ENCODE results near the gene ARHGAP12.

ARHGAP12 gene

DNA sequence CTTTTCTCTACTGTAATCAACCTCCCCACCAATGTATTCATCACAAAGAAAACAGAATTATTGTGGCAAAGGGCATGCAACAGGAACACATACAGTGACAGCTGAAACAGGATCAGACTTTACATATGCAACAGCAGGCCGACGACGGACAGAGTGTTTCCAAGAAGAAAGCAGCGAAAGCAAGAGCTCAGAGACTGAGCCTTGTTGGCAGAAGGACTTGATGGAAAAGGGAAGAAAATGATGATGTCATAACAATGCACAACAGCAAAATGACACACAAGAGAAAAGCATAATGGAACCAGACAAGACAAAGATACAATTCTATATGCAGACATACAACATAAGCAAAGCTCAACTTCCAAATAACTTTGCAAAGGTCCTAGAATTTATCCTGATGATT, 106.5 kb downstream of the ARHGAP12 start:
- DNase-seq (ENCODE audit: low read depth): no peak

DNA sequence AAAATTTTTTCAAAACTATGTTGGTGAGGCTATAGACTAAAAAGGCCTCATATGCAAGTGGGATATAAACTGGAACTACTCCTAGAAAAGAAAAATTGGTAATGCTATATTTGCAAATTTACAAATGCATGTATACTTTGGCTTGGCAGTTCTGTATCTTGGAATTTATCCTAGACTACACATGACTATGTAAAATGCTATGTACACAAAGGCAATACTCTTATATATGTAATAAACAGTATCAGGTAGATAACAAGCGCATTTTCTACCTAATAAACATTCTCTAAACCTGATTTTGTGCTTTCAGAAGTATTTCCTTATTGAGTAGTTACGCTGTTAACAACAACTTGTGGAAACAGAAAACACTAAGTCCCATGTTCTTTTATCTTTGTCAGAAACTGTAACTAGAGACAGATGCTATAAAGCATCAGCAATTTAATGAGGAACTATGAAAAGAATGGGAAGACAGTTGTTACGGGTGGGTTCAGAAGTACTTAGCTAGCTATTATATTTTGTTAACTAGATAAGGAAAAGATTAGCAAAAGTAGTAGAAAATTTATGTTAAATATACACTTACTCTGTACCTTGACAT, 107.8 kb downstream of the ARHGAP12 start:
- no peak for DNase-seq (ENCODE audit: low read depth)

DNA sequence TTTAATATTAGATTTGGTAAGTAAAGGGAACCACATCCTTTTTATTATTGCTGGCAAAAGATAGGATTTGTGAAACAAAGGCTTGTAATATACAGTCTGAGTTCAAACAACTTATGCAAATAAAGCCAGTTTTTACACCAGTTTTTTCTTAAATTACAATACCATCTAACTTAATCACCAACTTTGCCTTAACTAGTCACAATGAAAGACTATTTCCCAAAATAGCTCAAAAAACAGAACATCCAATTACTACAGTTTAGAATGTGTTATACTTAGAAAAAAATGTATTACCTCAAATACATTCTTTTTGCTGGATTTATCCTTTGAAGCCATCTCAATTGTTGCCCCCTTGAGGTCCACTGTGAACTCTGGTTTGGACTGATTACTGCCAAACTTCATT, 108.5 kb downstream of the ARHGAP12 start:
- DNase-seq (ENCODE audit: low read depth): no peak

DNA sequence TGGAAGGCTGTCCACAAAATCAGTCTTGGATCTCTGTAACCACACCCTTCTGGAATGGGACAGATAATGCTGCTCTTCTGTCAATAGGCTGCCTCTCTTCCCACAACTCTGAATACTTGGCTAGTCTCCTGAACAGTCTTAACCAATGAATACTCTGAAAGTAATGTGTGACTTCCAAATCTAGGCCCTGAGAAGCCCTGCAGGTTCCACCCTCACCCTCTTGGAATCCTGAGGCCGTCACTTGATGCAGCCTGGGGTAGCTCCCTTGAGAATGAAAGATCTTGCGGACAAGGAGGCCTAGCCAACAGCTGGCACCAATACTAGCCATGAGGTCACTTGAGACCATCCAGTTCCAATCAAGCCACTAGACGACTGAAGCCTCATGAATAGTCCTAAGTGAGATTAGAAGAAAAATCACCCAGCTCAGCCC, 109.2 kb downstream of the ARHGAP12 start:
- no peak for DNase-seq (ENCODE audit: low read depth)

DNA sequence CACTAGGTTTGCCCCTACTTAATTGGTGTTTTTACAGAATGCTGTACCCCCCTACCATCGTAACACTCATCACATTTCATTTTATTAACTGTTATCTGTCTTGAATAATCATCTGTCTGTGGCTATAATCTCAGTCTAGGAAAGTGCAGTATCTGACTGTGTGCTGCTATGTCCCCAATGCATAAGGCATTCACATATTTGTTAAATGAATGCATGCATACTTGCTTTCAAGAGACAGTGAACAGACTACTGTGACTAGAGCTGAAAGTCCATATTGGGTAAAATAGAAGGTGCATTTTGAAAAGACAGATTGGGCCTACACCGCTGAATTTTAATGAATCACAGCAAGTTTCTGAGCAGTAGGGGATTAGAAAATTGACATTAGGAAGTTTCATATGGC, 112.3 kb downstream of the ARHGAP12 start:
- DNase-seq (ENCODE audit: low read depth): no peak

DNA sequence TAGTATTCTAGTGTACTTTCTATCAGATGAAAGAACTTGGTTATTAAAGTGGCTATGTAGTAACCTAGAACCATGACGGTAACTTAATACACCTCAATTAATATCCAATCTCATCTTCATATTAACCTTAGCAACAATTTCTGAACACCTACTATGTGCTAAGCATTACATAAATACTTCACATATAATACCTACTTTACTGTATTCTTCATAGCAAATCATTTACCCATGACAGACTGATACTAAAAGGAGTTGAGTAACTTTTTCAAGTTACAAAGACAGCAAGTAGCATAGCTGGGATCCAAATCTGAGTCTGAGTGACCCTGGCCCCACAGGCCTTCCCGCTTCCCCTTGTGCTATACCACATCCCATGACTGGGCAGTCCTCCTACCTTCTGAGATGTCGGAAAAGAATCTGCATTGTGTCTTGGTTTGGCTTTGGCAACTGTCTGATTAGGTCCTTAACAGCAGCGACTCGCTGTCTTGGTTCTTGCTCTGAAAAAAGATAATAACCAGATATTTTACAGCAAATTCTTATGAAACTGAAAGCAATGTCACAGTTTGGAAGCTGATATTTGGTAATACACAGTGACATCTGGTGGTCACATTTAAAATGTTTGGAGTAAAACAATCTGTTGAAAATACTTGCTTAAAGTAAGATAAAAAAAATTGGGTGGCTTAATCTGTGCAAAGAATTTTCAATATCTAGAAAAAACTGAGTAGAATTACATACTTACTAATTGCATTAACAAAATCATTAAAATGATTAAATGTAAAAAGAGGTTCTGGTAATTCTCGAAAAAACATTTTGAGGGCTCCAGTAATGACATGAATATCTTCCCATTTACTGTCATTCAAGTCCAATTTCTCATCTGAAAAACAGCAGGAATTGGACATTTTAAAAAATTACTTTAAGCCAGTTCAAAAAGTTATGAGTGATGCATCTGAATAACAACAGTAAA, 120.1 kb downstream of the ARHGAP12 start:
- DNase-seq (ENCODE audit: low read depth): no peak

DNA sequence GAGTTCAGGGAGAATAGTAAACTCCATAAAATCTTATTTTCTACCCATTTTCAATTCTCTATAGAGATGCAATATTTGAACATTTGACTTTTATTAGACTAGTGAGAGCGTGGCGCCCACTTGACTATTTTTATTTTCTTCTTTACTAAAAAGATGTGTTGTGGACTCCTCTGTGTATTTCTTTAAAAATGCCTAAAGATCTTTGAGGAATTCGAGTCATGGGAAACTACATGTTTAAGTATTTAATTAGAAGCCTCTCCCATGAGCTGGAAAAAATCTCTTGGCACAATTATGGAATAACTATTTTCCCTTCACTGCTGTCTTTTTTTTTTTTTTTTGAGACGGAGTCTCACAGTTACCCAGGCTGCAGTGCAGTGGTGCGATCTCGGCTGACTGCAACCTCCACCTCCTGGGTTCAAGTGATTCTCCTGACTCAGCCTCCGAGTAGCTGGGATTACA, 124.2 kb downstream of the ARHGAP12 start:
- no peak for DNase-seq (ENCODE audit: low read depth)

DNA sequence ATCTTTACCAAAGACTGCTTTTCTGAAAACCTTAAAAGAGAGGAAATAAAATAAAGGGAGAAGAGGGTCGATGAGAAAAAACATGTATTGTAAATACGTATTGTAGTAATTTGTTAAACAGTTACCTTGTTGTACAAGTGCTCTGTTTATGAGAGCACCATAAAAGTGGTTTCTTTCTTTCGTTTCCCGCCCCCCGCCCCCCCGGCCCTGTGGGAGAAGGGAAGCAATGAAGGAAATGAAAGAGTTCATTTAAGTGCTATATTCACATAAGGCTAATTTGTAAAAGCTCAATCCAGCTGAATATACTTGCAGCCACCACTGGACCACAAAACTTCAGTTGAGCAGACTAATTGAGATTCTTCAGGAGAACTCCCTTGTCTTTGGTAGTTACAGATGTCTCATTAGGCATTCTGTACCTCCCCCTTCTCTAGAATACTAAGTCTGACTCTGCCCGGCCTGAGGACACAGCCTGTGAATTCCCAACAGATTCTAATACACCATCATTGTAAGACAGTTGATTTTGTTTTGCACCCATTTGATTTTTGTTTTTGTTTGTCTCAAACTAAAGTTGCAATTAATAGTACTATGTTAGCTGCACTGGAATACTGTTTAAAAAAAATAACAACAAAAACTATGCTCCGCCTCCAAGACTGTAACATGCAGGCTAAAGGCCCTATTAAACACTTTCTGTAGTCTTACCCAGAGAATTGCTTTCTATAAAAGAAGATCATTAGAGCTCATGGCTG, 124.9 kb downstream of the ARHGAP12 start:
- DNase-seq (ENCODE audit: low read depth): no peak

DNA sequence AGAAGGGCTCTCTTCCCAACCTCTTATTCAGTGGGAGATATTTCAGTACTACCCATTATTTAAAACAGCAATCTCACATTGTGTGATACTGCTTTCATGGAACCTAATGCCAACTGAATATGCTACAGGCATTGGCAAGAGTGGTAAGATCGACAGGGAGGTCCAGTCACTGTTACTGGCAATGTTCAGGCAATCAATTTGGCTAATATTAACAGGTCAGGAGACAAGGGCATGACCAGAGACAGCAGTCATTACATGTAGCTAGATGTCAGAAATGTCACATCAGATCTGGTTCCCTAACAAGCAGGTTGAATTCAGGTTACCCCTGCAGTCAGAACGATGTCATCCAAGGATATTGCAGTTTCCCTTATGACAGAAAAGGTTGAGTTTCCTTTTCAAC, 129.4 kb downstream of the ARHGAP12 start:
- no peak for DNase-seq (ENCODE audit: low read depth)

DNA sequence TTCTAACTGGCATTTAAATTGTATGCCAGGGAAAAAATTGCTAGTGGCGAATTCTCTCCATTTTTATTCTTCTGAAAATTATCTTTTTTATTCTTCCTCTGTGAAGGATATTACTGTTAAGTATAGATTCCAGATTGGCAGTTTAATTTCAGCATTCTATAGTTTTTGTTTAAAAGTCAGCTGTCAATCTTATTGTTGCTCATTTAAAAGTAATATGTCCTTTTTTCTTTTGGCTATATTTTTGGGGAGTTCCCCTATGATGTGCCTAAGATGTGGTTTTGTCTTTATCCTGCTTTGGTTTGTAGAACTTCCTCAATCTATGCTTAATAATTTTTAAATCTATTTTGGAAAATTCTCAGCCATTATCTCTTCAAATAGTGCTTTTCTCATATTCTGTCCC, 135.9 kb downstream of the ARHGAP12 start:
- no peak for DNase-seq (ENCODE audit: low read depth)

DNA sequence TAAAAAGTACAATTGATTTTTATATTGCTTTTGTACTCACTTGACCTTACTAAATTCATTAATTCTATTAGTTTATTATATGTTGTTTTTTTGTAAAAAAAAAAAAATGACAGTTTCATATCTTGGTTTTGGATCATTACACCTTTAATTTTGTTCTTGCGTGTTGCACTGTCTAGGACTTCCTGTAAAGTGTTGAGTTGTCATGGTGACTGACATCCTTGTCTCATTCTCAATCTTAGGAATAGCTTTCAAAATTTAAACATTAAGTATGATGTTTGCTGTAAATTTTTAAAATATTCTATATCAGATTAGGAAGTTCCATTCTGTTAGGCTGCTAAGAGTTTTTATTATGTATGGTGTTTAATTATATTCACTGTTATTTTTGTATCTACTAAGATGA, 139.1 kb downstream of the ARHGAP12 start:
- no peak for DNase-seq (ENCODE audit: low read depth)

DNA sequence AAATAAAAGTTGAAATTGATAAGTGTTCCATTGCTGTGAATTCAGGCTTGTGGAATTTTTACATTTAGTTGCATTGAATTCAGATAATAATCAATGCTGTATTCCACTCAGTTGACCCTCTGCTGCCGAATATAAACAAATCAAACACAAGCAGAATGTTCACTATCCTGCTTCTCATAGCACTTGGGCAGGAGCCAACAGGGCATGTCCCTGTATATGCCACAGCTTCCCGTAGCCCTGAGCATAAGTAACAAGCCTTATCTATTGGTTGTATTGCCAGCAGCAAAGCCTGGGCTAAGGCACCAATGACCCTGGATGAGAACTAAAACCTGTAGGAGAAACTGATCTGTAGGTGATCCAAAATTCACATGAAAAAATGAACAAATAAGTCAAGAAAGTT, 145.9 kb downstream of the ARHGAP12 start:
- no peak for DNase-seq (ENCODE audit: low read depth)

DNA sequence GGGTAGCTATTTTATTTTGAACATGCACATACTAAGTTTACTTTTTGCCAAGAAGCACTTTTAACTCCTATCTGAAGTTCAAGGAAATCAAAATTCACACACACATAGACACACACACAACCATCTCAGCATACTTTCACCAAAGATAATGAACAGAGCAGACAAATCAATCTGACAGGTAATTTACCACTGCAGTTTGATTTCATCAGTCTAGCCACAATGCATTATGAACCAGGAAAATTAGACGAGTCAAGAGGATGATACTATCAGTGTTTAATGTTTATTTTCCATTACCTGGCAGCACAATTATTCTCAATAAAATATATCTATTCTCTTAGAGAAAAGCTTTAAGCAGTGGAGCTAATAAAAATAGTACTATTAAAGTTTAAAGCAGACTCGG, 147.9 kb downstream of the ARHGAP12 start:
- DNase-seq (ENCODE audit: low read depth): no peak

DNA sequence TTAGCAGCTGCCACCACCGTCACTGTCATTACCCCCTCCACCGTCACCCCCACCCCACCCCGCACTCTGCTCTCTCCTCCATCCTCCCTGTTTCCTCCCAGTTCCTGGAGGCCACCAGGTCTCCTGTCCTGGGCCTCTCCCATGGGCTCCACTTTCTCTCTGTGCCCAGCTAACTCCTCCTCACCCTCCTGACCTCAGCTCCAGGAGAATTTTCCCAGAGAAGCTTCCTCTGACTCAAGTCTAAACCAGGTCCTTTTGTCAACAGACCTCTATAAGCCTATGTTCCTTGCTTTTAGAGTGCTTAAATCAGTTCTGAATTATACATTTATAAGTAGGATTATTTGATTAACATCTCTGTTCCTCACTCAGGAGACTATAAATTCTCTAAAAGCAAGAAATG, 150.0 kb downstream of the ARHGAP12 start:
- DNase-seq (ENCODE audit: low read depth): no peak

DNA sequence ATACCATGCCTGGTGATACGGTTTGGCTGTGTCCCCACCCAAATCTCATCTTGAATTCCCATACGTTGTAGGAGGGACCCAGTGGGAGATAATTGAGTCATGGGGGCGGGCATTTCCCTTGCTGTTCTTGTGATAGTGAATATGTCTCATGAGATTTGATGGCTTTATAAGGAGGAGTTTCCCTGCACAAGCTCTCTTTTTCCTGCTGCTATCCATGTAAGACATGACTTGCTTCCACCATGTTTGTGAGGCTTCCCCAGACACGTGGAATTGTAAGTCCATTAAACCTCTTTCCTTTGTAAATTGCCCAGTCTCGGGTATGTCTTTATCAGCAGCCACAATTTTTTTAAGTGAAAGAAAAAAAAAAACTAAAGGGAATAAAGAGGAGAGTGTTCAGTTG, 152.5 kb downstream of the ARHGAP12 start:
- DNase-seq (ENCODE audit: low read depth): no peak

DNA sequence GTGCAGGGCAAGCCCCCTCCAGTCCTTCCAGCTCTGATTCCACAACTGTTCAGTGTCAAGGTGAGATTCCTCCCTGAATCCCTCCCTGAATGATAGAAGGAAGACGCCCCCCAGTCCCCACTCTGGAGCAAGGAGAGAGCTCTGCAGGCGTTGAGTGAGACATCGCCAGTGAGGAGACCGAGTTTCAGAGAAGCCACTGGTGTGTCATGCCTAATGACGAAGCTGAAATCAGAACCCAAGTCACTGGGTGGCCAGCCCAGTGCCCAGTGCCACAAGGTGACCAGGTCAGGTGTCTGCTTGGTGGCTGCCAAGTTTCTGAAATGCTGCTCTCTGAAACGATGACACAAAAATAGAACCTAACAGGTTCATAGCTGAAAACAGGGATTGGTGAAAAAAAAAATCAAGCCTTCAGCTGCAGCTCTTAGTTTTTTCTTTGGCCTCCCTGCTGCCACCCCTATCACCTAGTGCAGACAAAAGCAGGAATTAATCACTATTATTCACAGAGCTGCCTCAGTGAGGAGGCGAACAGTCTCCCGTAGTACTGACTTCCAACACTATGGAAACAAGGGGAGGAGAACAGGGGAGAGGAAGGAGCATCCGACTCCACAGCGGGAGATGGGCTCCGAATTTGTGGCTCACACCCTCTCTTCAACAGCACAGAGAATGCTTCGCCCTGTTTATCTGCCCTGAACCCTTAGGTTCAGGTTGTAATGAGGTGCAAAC, 153.5 kb downstream of the ARHGAP12 start:
- no peak for DNase-seq (ENCODE audit: low read depth)

DNA sequence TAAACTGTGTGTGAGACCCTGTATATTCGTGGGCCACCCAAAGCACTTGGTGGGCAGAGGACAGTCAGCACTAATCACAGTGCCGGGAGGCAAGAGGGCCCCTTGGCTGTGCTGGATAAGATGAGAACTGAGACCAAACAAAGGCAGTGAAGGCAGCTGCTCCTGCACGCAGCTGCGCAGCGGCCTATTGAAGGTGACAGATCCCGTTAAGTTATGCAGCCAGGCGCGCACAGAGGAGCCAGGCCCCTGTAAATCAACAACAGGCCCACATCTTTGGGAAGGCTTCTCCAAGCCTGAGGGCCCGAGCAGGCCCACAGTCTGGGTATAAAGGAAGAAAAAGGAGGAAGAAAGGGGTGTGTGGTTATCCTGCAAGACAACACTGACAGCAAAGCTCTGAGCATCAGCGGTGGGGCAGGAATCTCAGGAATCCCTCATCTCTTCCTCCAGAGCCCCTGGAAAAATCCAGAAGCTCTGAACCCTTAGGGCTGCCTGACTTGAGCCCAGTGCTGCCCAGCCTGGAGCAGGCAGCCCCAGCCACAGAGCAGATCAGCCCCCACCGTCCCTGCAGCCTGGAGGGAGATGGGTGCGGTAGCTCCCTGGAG, 154.2 kb downstream of the ARHGAP12 start:
- no peak for DNase-seq (ENCODE audit: low read depth)

DNA sequence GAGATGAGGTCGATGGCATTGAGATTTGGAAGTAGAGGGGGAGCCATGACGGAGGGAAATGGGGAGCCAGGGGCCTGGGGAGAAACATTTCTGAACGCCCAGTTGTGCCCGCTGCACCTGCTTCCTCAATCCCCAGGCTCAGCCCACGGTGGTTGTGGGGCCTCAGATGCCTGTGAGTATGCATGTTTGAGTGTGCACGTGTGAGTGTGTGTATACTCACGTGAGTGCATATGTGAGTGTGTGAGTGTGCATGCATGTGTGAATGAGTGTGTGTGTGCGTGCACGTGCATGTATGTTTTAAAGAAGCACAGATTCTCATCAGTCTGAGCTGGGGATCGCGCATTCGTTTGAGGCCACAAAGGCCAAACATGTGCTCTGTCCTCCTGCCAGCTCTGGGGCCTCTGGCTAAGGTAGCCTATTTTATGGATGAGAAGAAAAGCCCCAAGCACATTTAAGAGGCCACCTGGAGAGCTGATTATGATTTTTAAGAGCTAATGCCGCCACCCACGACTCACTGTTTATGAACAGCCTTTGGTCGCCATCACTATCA, 154.8 kb downstream of the ARHGAP12 start:
- no peak for DNase-seq (ENCODE audit: low read depth)

DNA sequence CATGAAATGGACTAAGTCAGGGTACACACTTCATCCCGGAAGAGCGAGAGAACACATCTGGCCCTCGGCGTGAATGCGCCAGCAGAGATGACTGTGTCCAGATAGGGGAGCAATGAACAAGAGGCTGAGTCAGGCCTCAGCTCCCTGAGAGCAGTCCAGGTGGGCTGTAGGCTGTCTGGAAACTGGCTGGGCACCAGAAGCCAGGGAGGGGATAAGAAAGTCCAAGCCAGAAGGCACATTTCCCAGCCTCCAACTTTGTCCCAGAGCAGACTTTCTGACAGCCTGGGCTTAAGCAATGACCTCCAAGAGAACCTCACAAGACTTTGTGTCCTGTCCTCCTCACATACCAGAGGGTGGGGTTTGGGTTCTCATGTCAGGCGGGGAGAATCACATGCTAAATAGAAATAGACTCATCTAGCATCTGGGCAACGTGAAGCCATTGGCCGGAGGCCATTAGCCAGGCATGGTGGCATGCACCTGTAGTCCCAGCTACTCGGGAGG, 157.2 kb downstream of the ARHGAP12 start:
- no peak for DNase-seq (ENCODE audit: low read depth)

DNA sequence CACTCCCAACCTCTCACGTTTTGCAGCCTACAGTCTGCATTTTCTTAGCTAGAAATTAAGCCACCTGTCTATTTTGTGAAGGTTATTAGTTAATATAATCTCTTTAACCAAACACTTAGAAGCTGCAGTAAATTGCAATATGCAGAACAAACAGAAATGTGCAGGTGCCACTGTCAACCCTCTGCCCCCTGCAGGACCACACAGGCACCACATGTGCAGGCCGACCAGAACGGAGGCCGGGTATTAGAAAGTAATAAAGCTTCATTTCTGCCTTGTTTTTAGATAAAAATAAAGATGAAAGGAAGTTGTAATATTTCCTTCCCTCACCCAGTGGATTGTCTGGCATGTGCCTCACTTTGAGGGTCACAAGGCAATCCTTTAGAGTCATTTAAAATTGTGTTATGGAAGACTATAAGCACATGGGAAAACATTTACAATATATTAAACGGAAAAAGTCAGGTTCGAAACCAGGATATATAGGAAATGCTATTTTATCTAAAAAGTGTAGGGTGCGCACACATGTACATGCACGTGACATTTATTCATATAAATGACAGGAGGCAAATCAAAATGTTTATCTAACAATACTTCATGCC, 158.2 kb downstream of the ARHGAP12 start:
- DNase-seq (ENCODE audit: low read depth): no peak

DNA sequence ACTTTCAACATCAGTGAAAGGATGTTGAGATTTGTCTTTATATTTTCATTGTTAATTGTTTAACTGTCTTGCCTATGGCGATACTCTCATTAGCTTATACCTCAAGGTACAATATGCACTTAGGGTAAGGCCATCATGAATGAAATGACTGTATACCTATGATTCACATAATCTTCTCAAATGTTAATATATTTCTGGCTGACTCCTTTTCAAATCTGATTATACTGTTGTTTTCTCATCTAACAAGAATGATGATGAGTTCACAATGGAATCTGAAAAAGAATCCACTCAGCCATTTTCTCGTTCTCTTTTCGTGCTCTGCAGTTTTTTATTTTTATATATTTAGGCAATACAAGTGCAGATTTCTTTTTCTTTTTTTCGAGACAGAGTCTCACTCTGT, 159.1 kb downstream of the ARHGAP12 start:
- no peak for DNase-seq (ENCODE audit: low read depth)

Measured in stimulated activated CD8-positive, alpha-beta memory T cell treated with anti-CD3 and anti-CD28 coated beads, Interleukin-15, amount 100 ng/mL, for 24 hours (primary cell).